BJ (cell line): ENCODE data around the gene HADHA. TPM values are rescaled to one million over a fixed set of nuclear protein-coding genes. Genes with fewer than 3 reads are reported as not detected.

Experiments used
- CTCF ChIA-PET: fragments of 350-600 bp; formaldehyde crosslinking; extraction: SDS; loops from one replicate; lab custom pipeline; 2021; ENCODE audit warnings: antibody characterized with exemption, inconsistent platforms; lab: Yijun Ruan, JAX
- POLR2A ChIA-PET: fragments of 300-600 bp; sonication (Branson Sonifier 250); formaldehyde crosslinking; extraction: SDS; loops from one replicate; lab custom pipeline; 2021; ENCODE audit warnings: antibody characterized with exemption; lab: Charles Lee
- DNase-seq: peaks from one replicate; pipeline ENCODE4 v3.0.0-alpha.2; 2011; ENCODE audit warnings: low read depth
- H3K27me3 ChIP-seq: 2 replicates; pipeline ENCODE4 v1.6.0; 2011; ENCODE audit warnings: low read length; ENCODE audit not compliant: control insufficient read depth, insufficient read depth
- H3K36me3 ChIP-seq: 2 replicates; pipeline ENCODE4 v1.5.1; 2011; ENCODE audit warnings: low read length; ENCODE audit not compliant: control insufficient read depth, insufficient read depth
- H3K4me3 ChIP-seq: 2 replicates; pipeline ENCODE4 v1.5.1; 2011; ENCODE audit warnings: low read depth, mild to moderate bottlenecking, control low read depth, low read length
- CTCF ChIP-seq: IDR thresholded peaks from 2 replicates; pipeline ENCODE4 v1.5.1; 2011; ENCODE audit warnings: low read depth, mild to moderate bottlenecking, control low read depth, inconsistent platforms, low read length, moderate library complexity; ENCODE audit not compliant: insufficient read depth
- polyA plus RNA-seq: library from polyadenylated mRNA; depleted of rRNA; stranded (reverse); fragments of >200 nt; gene quantifications from 2 replicates; pipeline ENCODE4 v1.2.3, GENCODE V29; 2011

HADHA gene
- polyA plus RNA-seq, 1 experiment: 111 TPM

- no peaks in the 10 kb centered on the region for H3K36me3 ChIP-seq
- TF ChIP-seq CTCF: no peak
- POLR2A ChIA-PET: no interaction called here
- peaks cover 7% of the 10 kb centered on the region for H3K27me3 ChIP-seq
- DNase-seq: no peak
- peak overlapping the region; percentile 55 for H3K4me3 ChIP-seq
- CTCF ChIA-PET: interaction anchor here (0.6 kb wide), 1 partner anchor 166 kb away, joined by 3 read pairs; no protein-coding TSS in a partner anchor
Observed at GRCh38 chr2:26178746-26179436, 65.5 kb downstream of the HADHA start.

DNA sequence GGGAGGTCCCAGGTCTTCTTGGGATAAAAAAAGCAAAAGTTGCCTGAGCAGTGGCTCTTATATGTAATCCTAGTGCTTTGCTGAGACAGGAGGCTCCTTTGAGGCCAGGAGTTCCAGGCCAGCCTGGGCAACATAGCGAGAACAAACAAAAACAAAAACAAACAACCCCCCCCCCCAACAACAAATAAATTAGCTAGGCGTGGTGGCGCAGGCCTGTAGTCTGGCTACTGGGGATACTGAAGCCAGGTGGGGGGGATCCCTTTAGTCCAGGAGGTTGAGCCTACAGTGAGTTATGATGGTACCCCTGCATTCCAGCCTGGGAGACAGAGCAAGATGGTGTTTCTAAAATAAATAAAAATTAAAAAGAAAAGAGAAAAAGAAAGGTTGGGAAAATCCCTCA lies 66.2 kb downstream of the HADHA start:
- H3K27me3 ChIP-seq: peaks cover 11% of the 10 kb centered on the region
- no peak for TF ChIP-seq CTCF
- POLR2A ChIA-PET: interaction anchor here (0.7 kb wide), 1 partner anchor 170 kb away, joined by 11 read pairs; no protein-coding TSS in a partner anchor
- H3K4me3 ChIP-seq: peak overlapping the region; percentile 55
- CTCF ChIA-PET: interaction anchor here (0.6 kb wide), 1 partner anchor 167 kb away, joined by 3 read pairs; no protein-coding TSS in a partner anchor
- H3K36me3 ChIP-seq: no peaks in the 10 kb centered on the region
- DNase-seq: no peak

GRCh38 chr2:26177122-26177521 lies 67.3 kb downstream of the HADHA start:
- Histone ChIP-seq H3K4me3 (no peak overlapping the region), H3K27me3 (peaks cover 15% of the 10 kb centered on the region), H3K36me3 (no peaks in the 10 kb centered on the region)
- POLR2A ChIA-PET: no interaction called here
- CTCF ChIA-PET: interaction anchor here (1.5 kb wide), 1 partner anchor 185 kb away, joined by 4 read pairs; no protein-coding TSS in a partner anchor
- no peak for TF ChIP-seq CTCF
- DNase-seq: no peak

- H3K27me3 ChIP-seq: peaks cover 15% of the 10 kb centered on the region
- H3K4me3 ChIP-seq: no peak overlapping the region
- no peak for DNase-seq
- H3K36me3 ChIP-seq: no peaks in the 10 kb centered on the region
- ChIA-PET POLR2A (no interaction called here), CTCF (interaction anchor here (0.6 to 1.5 kb wide), 5 partner anchors 9 to 185 kb away, joined by 3 to 7 read pairs (median 3); no protein-coding TSS in a partner anchor)
- TF ChIP-seq CTCF: no peak
Observed at GRCh38 chr2:26176279-26176615, 68.2 kb downstream of the HADHA start.

DNA sequence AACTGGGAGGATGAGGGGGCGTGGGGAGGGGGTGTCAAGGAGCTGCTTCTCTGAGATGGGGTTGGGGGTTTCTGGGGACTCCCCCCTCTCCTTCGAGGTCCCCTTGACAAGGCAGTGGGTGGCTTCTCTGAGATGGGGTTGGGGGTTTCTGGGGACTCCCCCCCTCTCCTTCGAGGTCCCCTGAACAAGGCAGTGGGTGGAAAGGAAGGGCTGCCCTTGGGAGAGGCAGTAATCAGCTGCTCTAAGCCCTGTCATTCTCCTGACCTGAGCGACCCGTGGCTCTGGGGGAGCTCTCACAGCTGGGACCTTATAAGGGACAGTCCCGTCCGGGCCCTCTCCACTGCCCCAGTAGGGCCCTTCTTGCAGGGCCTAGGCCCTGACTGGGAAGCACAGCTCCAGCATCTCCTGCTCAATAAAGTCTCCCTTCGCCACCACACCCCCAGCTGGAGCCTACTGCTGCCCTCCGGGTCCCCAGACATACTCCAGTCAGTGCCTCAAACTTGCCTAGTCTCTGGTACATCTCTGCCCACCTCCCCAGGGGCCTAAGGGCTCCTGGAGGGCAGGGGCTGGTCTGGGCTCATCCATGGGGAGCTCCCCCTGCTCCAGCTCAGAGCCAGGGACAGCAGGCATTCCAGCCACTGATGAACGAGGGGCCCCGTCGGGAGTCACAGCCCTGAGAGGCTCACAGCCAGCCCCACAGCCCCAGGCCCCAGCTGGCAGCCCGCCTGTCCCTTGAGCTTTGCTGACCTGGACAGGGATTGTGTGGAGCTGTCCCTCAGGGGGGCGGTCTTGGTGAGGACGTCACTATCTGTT lies 68.8 kb downstream of the HADHA start:
- POLR2A ChIA-PET: no interaction called here
- CTCF ChIA-PET: interaction anchor here (0.6 to 1.5 kb wide), 6 partner anchors 9 to 233 kb away, joined by 3 to 7 read pairs (median 3); no protein-coding TSS in a partner anchor

More for the DNA sequence above, 68.8 kb downstream of the HADHA start:
- DNase-seq: no peak
- TF ChIP-seq CTCF: no peak
- Histone ChIP-seq H3K27me3 (peaks cover 19% of the 10 kb centered on the region), H3K36me3 (no peaks in the 10 kb centered on the region), H3K4me3 (no peak overlapping the region)
